GM18498 (cell line): ENCODE measurements around the gene C12orf42.
"Not testable (repeated sequence)": the region's sequence is repeated elsewhere in the genome, so short reads cannot be mapped to it uniquely, and the experiment has no call there.

ENCODE experiments used
- ATAC-seq: cut with Tn5 transposase; IDR thresholded peaks from one replicate; pipeline ENCODE4 v1.9.1; 2021; ENCODE audit warnings: mild to moderate bottlenecking, moderate library complexity; ENCODE audit not compliant: unreplicated experiment

C12orf42 gene

DNA sequence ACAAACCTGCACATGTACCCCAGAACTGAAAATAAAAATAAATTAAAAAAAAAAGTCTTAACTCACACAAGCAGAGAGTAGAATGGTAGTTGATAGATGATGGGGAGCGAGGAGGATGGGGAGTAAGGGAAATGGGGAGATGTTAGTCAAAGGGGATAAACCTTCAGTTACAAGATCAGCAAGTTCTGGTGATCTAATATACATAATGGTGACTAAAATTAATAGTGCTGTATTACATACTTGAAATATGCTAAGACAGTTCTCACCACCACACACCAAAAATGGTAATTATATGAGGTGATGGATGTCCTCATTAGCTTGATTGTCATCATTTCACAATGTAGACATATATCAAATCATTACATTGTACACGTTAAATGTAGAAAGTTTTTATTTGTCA, 3.2 kb upstream of the C12orf42 start:
- no peak for ATAC-seq

DNA sequence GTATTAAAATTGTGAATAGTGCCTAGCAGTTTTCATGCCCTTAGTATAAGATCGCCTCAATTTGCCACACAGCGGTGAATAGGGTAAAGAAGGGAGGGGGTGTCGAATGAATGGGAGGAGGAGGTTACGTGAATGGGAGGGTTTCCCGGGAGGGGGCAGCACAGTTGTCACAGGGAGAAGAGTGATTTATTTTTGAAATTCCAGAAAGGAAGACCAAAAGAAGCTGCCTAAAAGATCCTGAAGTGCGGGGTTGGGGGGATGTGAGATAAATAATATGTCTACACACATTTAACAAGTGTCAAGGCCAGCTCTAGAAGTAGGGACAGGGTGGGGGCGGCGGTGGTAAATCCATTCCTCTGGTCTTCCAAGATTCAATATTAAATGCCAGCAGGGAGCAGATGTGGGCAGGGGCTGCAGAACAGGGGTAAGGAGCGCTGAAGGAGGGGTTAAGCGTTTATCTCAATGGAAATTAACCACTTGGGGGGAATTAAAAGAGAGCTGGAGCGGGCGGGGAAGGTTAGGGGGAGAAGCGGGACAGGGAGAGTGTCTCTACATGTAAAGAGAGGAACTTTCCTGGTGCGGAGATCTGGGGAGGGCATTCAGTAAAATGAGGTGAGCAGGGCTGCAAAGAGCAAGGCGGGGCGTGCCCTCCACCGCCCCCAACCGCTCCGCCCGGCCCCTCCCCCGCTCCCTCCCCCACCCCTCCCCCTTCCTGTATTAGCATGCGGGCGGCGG, 867 bp downstream of the C12orf42 start:
- peak; percentile 1 for ATAC-seq

DNA sequence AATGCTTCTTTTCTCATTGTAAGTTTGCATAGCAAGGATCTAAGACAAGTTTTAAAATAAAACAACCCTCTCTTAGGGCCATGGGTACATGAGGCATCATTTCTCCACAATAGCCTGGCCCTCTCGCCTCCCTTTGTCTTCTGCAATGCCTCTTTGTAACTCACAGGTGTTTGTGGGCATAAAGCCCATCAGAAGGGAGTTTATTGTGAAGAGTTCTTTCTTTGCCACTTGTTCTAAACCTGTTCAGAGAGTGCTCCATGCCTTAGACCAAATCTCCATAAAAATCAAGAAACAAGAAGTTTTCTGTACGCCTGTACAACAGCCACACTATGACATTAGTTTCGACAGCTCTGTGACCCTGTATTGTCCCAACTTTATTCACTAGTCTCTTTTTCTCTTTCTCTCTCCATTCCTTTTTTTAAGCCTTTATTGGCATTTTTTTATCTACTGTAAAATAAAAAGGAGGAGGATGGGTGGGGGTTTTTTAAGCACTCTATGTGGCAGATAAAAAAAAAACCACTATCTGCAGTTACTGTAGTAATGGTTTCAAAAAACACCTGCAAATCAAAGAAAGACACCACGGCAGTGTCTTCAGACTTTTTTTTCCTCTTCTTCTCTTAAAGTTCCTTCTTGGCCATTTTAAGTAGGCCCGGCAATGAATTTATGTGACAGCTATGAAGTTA, 1.6 kb downstream of the C12orf42 start:
- ATAC-seq, result no peak

DNA sequence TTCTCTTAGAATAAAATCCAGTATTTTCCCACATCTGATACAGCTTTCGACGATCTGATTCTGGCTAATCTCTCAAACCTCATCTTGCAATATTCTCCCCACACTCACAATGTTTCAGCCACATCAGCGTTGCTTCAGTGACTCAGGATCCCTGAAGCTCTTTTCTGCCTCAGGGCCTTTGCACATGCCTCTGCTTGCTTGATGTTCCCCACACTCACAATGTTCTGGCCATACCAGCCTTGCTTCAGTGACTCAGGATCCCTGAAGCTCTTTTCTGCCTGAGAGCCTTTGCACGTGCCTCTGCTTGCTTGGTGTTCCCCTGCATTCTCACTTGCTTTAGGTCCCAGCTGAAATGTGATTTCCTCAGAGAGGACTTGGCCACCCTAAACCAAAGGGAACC, 2.6 kb downstream of the C12orf42 start:
- ATAC-seq, result no peak

DNA sequence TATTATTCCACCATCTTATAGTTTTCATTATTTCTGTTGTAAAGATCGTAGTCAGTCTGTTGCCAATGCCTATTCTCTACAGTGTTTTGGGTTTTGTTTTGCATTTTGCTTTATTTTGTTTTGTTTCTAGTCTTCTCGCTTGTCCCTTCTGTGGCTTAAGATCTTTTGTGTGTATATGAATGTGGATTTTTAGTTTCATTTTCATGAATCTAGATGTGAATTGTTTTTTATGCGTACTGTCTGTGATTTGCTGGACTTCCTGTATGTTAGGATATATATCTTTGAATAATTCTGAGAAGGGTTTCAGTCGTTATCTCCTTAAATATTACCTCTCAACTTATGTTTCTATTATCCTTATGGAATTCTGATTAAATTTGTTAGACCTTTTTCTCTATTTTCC, 13.4 kb downstream of the C12orf42 start:
- no peak for ATAC-seq

DNA sequence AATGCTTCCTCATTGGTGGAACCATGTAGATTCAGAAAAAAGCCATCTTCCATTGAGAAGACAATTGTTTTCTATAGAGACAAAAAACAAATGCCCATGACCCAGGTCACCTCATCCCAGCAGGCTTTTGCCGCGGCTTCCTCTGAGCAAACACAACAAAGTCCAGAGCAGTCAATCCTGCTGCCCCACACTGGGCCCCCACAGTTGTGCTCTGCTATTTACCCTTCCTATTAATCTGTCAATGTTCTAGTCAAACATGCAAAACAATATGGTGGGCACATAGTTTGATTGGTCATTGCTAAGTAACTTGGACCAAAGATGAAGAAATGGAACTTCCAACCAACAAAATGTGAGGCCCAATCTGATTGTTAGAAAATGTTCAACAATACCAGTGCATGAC, 20.7 kb downstream of the C12orf42 start:
- ATAC-seq, result no peak

DNA sequence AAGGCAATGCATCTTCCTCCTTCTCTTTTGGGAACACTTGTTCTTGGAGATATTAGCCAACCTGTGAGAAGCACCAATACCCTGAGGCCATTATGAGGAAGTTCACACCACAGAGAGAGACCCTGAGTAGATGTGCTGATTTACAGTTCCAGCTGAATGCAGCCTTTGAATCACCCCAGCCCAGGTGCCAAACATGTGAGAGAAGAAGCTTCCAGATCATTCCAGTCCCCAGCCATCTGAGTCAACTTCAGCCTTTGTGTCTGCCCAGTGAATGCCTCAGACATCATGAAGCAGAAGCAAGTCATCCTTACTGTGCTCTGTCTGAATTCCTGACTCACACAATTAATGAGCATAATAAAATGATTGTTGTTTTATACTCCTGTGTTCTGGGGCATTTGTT, 25.1 kb downstream of the C12orf42 start:
- no peak for ATAC-seq

DNA sequence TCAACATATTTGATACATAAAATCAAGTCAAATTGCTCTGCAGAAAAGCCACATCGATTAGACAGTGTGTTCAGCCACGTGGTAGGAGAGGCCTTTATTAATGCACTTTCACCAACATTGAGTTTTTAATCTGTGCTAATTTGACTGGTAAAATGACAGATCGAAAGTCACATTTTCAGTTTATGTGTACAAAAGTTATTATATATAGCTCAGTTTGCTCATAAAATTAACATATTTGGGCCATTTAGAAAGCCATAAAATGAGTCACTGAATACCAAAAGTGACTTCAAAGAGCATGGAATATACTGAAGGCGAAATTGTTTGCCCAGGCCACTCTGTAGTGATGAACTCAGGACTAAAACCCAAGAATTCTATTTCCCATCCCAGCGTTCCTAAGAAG, 26.0 kb downstream of the C12orf42 start:
- no peak for ATAC-seq

DNA sequence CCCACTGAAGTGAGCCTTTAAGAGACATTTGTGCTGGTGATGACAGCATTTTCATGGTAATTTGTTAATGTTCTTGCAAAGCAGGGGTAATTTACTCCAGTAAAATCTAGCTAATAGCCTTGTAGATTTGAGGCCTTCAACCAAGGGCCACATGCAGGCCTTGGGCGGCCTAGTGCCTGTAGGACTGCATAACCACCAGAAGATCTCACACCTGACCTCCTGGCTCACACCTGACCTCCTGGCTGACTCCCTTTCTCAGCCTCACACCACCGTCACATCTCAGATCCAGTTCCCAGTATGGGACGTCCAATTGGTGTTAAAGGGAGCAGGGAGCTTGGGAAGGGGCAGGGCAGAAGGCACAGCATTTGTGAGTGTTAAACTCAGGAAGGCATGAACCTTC, 26.9 kb downstream of the C12orf42 start:
- ATAC-seq, result no peak

DNA sequence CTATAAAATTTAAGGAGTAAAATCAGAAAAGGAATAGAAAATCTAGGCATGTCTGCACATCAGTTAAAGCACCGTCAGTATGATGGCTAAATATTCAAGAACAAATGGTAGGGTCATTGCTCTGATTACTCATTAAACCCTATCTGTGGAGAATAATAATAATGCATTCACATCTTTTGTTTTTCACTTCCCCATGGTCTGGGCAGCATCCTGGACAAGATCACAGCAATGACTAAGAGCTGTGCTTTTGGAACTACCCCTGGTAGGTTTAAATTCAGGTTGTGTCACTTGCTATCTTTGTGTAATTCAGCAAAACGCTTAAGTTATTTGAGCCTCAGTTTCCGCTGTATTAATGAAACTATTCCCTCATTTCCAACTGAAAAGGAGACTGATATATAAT, 33.1 kb downstream of the C12orf42 start:
- ATAC-seq, result peak; percentile 97

DNA sequence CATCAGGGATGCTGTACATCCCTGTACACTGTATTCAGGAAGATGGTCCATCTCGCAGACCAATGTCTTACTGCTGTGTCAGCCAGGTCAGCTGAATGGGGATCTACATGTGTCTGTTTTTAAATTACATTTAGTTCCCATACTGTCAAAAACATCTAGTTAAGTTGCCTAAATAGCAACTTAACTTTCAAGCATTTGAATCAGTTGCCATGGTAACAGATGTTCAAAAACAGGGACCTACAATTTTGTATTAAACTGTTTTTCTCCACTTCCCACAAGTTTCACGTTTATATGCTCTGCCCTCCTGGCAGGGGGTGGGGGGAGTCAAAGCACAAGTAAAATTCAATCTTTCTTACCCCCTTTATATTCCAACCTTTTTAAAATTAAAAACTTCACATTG, 38.3 kb downstream of the C12orf42 start:
- ATAC-seq, result no peak

DNA sequence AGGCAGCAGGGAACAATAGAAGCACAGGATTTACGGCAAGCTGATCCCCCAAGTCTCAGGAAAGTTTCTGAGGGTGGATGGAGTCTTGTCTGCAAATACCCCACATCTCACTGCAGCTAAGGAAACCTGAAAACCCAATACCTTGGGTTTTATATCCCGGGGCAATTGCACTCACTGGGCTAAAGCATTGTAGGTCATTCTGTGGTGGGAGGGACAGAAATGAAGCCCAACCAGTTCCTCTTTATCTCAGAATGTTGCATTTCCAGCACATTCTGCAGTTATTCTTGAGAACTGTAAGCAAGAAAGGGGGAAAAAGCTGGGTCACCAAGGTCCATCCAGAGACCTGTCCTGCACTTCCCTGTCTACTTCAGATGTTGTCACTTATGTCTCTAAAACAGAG, 39.8 kb downstream of the C12orf42 start:
- ATAC-seq, result no peak

DNA sequence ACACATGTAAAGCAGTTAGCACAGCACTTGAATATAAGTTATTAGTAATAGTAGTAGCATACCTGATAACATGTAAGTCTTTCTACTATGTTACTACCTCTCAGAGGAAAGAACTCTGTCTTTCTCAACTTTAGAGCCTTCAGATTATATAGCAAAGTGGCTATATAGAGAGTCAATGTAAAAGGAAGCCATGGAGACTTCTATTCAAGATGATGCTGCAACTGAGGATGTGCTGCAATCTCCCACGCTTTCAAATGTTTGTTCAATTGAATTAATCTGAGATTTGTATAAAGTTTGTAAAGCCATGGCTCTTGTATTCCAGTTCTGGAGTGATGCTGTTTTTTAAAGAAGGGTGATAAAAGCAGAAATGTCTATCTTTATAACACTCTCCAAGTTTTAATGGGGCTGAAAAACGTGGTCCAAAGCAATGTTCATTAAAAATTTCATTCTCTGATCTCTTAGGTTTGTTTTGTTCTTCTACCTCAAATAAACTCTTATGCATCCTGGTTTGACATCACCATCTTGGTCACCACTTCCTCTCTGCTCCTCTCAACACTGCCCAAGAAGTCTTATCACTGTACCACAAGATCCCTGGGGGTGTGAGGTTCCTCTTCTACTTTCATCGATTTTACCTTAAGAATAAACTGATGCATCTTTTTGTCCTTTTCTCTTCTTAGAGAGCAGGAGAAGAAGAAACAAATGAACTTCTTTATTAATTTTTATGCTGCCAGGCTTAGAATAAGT, 40.6 kb downstream of the C12orf42 start:
- peak; percentile 87 for ATAC-seq

DNA sequence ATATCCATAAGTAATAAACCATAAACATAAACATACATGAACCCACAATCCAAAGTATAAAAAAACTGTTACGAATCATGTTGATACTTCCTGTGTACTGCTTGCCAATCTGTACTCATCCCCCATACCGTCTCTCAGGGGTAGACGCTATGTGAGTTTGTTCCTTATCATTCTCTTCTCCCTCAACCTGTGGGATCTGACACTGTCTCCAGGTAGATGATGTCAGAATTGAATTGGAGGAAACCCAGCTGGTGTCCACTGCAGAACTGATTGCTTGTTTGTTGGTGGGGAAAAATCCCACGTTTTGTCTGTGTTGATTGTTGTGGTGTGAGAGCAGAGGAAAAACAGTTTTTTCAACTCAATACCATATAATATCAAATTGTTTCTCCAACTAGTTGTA, 50.8 kb downstream of the C12orf42 start:
- no peak for ATAC-seq

DNA sequence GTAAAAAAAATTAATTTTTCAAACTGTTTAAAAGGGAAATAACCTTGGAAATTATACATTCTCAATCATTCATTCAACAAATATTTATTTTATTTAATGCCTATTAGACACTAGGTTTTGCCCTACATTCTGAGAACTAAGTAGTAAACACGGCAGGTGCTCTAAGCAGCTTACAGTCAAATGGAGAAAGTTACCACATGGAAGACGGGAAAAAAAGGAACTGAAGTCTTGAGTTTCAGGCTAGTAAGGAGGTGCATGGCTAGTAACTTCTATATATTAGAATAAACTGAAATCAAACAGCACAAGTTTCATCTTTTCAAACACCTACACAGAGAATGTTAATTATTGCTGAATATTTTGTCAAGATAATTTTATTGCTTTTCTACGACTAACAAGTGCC, 52.9 kb downstream of the C12orf42 start:
- ATAC-seq, result no peak

DNA sequence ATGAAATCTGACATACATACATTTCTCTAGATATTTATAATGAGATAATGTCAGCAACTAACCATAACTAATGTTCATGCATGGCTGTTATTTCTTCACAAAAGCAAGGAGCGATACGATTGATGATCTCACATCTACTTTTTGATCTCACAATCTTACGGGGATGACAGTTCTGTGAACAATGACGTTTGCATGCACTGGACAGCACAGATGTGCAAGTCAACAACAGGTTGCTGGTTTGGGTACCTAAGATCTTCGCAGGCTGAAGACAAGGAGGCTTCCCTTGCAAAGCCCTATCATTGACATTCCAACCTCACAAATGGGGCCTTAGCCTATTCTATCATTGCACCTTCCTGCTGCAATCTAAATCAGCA, 53.6 kb downstream of the C12orf42 start:
- ATAC-seq, result peak; percentile 21

DNA sequence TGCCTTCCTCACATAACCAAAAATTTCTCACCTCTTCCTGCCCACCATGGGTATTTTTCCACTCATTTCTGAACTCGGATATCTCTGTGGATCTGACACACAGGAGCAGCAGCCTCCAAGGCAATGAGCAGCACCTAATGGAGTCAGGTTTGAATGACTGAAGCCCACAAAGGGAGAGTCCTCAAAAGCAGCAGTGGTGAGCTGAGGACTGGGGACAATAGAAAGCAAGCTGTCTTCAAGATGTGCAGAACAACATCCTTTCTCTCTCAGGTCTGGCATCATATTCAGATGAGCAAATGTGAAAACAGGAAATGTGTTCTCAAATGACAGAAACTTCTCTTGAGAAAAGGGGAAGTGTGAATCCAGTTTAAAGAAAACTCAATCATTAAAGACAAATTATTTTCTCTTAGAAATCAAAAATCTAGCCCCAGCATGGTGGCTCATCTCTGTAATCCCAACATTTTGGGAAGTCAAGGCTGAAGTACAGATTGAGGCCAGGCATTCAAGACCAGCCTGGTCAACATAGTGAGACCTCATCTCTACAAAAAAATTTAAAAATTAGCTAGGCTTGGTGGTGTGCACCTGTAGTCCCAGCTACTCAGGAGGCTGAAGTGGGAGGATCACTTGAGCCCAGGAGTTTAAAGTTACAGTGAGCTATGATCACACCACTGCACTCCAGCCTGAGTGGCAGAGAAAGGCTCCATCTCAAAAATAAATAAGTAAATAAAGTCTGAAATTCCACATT, 54.2 kb downstream of the C12orf42 start:
- peak; percentile 96 for ATAC-seq

DNA sequence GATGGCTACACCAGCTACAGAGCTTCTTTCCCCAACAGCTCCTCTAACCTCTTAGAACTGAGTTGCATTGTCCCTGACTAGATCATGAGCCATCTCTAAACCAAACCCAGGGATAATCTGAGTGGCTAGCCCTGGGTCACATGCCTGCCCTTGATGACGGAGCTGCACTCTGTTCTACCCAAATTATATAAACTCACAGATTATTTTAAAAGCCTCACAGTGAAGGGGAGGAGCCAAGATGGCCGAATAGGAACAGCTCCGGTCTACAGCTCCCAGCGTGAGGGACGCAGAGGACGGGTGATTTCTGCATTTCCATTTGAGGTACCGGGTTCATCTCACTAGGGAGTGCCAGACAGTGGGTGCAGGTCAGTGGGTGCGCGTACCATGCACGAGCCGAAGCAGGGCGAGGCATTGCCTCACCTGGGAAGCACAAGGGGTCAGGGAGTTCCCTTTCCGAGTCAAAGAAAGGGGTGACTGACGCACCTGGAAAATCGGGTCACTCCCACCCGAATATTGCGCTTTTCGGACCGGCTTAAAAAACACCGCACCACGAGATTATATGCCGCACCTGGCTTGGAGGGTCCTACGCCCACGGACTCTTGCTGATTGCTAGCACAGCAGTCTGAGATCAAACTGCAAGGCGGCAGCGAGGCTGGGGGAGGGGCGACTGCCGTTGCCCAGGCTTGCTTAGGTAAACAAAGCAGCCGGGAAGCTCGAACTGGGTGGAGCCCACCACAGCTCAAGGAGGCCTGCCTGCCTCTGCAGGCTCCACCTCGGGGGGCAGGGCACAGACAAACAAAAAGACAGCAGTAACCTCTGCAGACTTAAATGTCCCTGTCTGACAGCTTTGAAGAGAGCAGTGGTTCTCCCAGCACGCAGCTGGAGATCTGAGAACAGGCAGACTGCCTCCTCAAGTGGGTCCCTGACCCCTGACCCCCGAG, 61.3 kb downstream of the C12orf42 start:
- ATAC-seq, result not testable (repeated sequence)

DNA sequence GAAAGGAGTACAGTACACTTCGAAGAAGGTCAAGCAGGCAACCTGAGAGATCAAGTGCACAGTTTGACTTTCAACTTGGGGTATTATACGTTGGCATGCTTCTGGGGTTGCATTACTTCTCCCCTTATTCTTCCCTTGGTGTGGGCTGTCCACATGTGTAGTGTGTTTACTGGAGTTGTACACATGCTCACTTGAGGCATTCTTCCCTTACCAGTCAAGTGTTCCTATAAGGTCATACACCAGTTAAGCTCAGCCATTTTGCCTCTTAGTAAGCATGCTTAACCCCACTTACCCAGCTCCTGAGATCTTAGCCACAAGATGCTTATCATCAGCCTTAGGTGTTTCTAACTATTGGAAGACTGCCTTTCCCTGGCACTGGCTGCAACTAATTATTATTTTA, 63.8 kb downstream of the C12orf42 start:
- no peak for ATAC-seq

DNA sequence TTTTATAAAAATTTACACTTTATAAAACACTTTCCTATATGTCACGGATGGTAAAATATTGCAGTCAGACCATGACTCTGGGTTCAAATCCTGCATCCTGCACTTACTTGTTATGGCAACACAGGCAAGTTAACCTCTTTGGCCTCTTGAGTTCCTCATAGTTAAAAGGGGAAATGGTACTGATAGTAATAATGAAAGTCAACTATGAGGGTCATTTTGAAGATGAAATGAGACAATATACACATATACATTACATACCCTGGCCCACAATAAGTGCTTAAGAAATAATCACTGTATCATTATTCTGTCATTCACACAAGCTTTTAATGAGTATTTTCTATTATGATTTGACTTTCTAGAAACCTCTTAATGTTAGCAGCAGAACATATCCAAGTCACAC, 64.4 kb downstream of the C12orf42 start:
- no peak for ATAC-seq
